Right lobe of liver (tissue), 6 donors: Measurements from ENCODE around the gene DOCK3. TPM values are rescaled to one million over a fixed set of nuclear protein-coding genes. Genes with fewer than 3 reads are reported as not detected.

ENCODE experiments used
- ATAC-seq, 4 donors: fragments of 200-7000 bp; cut with Tn5 transposase; one replicate each; pipeline ENCODE4 v1.9.1; 2020; ENCODE audit warnings: mild to moderate bottlenecking in 4 of 4, moderate library complexity in 4 of 4
- DNase-seq, 3 donors: peaks; one replicate each; pipeline ENCODE4 v3.0.0-alpha.2; 2020
- H3K27ac ChIP-seq, 3 donors: fragments of 200-600 bp; one replicate each; pipeline ENCODE4 v1.8.0; 2022
- H3K27me3 ChIP-seq, 2 donors: fragments of 200-600 bp; one replicate each; pipeline ENCODE4 v1.8.0; 2022
- H3K36me3 ChIP-seq, 4 donors: fragments of 200-600 bp; sonication (generic) in 1 of 4; one replicate each; pipeline versions ENCODE4 v1.5.1 to v1.8.0; 2017 to 2022; ENCODE audit warnings: control low read depth in 1 of 4
- H3K4me1 ChIP-seq, 4 donors: fragments of 200-600 bp; sonication (generic) in 1 of 4; one replicate each; pipeline versions ENCODE4 v1.5.1 to v1.8.0; 2017 to 2022; ENCODE audit warnings: control low read depth in 1 of 4
- H3K4me3 ChIP-seq, 3 donors: fragments of 200-600 bp; one replicate each; pipeline ENCODE4 v1.8.0; 2022
- H3K9me3 ChIP-seq, 4 donors: fragments of 200-600 bp; sonication (generic) in 1 of 4; one replicate each; pipeline versions ENCODE4 v1.5.1 to v1.8.0; 2017 to 2022; ENCODE audit warnings: control low read depth in 1 of 4
- CTCF ChIP-seq, 4 donors: fragments of 200-600 bp in 3 of 4; fragments of 450-650 bp in 1 of 4; IDR thresholded peaks; one replicate each; pipeline versions ENCODE4 v1.5.1 to v1.8.0; 2016 to 2022; ENCODE audit warnings: antibody characterized with exemption in 4 of 4, mild to moderate bottlenecking in 2 of 4
- POLR2A ChIP-seq: fragments of 450-650 bp; IDR thresholded peaks from one replicate; pipeline ENCODE4 v1.6.1; 2017; ENCODE audit warnings: antibody characterized with exemption, mild to moderate bottlenecking
- WGBS: methylation state at CpG from one replicate; pipeline ENCODE4 v1.1.6; 2018; ENCODE audit warnings: low coverage, low lambda C conversion rate; ENCODE audit not compliant: insufficient coverage; ENCODE audit errors: missing lambda C conversion rate; 5-methylcytosine and 5-hydroxymethylcytosine counted together
- intact Hi-C, 2 donors: fragments of 100-400 bp; cut with DNase I; formaldehyde crosslinking; loops; one replicate each; pipeline versions ENCODE4 v1.11.2 to v1.14.1; 2022
- total RNA-seq, 6 experiments: library from RNA; depleted of rRNA in 2 of 6; stranded (reverse); fragments of >200 nt in 2 of 6; fragmentation: NEBNext Ultra II Directional in 3 of 6; extraction: Animal tissue kit (Norgen Biotek cat#: 25700) in 3 of 6; gene quantifications; one replicate each; pipeline versions ENCODE4 v1.1.0 to v1.2.4, GENCODE V29; 2016 to 2023
- donor health status: DM: no; HTN: yes; CAD: no.
- donor health status: DM: no; HTN: no; CAD: no.
- donor health status: DM: no; HTN: no; CAD: no.
- donor health status: DM: no; HTN: yes; CAD: no.
- donor health status: DM: no; HTN: yes; CAD: no.

The DOCK3 gene
- total RNA-seq, 6 experiments from 2014 or later: 0.04 to 0.06 (median 0.06) TPM; not detected in 3

- 84% methylated on average over 3 of the region's 5 CpGs for WGBS
- no peaks in the 10 kb centered on the region for H3K36me3 ChIP-seq
- H3K4me1 ChIP-seq: no peaks in the 10 kb centered on the region
- no peak overlapping the region for H3K27ac ChIP-seq
- ATAC-seq (no peak), DNase-seq (peak in 1 of 3 donors; percentile 15)
- H3K27me3 ChIP-seq: no peaks in the 10 kb centered on the region
- intact Hi-C loops: no loop called here
- H3K4me3 ChIP-seq: no peak overlapping the region
- no peaks in the 10 kb centered on the region for H3K9me3 ChIP-seq
- no peak for TF ChIP-seq CTCF (IDR thresholded peaks at IDR 0.05)
These were observed 17.3 kb upstream of the DOCK3 start for GRCh38 chr3:50657407-50657806.

DNA sequence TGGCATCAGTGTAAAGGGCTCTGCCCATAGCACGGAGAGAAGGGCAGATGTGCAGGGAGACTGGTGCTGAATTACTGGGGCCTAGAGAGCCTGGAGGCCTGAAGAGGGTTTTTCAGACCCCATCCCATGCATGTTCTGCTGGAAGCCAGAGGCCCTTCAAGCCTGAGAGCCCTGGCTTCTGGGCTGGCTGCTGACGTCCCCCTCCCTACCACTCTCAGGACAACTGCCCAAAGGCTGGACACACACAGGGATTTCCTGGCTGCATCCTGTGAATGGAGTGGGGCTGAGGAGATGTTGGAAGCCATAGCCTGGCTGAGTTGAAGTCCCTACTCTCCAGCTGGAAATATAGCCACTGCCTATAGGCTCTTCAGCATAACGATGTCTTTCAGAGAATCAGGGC, 16.9 kb upstream of the DOCK3 start:
- ATAC-seq: no peak
- Histone ChIP-seq H3K4me1 (no peaks in the 10 kb centered on the region), H3K9me3 (no peaks in the 10 kb centered on the region), H3K27me3 (no peaks in the 10 kb centered on the region), H3K4me3 (no peak overlapping the region), H3K27ac (no peak overlapping the region), H3K36me3 (no peaks in the 10 kb centered on the region)
- TF ChIP-seq CTCF (IDR thresholded peaks at IDR 0.05) (no peak), POLR2A (no peak)
- WGBS: 80% methylated on average over 2 of the region's 3 CpGs
- peak in 1 of 3 donors; percentile 7 for DNase-seq
- intact Hi-C loops: no loop called here

DNA sequence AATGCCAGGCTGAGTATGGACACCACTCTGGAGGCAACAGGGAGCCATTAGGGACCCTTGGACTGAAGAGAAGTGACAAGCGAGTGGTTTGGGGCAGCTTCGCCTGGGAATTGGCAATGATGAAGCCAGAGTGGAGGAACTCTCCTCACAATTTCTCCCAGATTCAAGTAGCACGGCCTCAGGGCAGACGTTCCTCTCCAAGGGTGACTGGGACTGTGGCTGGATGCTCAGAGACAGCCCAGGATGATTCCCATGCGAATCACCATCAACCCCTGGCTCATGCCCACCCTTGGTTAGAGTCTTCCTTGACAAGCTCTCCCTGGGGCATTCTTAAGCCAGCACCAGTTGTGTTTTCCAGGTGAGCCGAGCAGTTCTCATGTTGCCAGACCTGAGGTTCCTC, 16.3 kb upstream of the DOCK3 start:
- WGBS: no CpG with 5 or more reads among the region's 6 CpGs
- ATAC-seq (no peak), DNase-seq (peak in 2 of 3 donors; percentile 12 to 15)
- no peaks in the 10 kb centered on the region for H3K27me3 ChIP-seq
- no peaks in the 10 kb centered on the region for H3K4me1 ChIP-seq
- no peak overlapping the region for H3K27ac ChIP-seq
- TF ChIP-seq CTCF (IDR thresholded peaks at IDR 0.05) (no peak), POLR2A (no peak)
- intact Hi-C loops: no loop called here
- H3K36me3 ChIP-seq: no peaks in the 10 kb centered on the region
- no peak overlapping the region for H3K4me3 ChIP-seq
- H3K9me3 ChIP-seq: no peaks in the 10 kb centered on the region

DNA sequence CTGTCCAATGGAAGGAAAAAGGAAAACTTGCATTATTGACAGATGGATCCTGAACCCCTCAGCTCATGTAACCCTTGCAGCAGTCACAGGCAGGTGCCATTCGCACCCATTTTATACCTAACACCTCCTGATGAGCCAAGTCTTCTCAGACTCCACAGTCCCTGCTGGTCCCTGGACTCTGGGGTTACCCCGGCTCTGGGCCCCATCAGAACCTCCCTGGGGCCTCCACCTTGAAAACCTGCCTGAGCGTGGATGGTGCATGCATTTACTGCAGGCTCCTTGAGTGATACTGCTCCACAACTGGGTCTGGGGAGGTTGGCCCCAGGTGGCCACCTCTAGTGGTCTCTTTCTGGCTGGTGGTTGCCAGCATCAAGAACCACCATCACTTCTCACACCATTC, 15.9 kb upstream of the DOCK3 start:
- H3K27me3 ChIP-seq: no peaks in the 10 kb centered on the region
- no peaks in the 10 kb centered on the region for H3K9me3 ChIP-seq
- TF ChIP-seq CTCF (IDR thresholded peaks at IDR 0.05): no peak
- no peaks in the 10 kb centered on the region for H3K36me3 ChIP-seq
- no peak for ATAC-seq
- DNase-seq: peak in 2 of 3 donors; percentile 25 to 37
- H3K4me3 ChIP-seq: no peak overlapping the region
- intact Hi-C loops: no loop called here
- no peak overlapping the region for H3K27ac ChIP-seq
- no CpG with 5 or more reads among the region's 3 CpGs for WGBS
- no peaks in the 10 kb centered on the region for H3K4me1 ChIP-seq

GRCh38 chr3:50660386-50660785, 14.3 kb upstream of the DOCK3 start:
- intact Hi-C loops: no loop called here
- TF ChIP-seq CTCF (IDR thresholded peaks at IDR 0.05) (no peak), POLR2A (no peak)

More at GRCh38 chr3:50660386-50660785, 14.3 kb upstream of the DOCK3 start:
- Histone ChIP-seq H3K36me3 (no peaks in the 10 kb centered on the region), H3K27me3 (no peaks in the 10 kb centered on the region), H3K27ac (no peak overlapping the region), H3K9me3 (no peaks in the 10 kb centered on the region), H3K4me3 (no peak overlapping the region), H3K4me1 (no peaks in the 10 kb centered on the region)
- DNase-seq: peak in 1 of 3 donors; percentile 15
- no peak for ATAC-seq
- WGBS: 100% methylated on average over 4 of the region's 10 CpGs
